ENCODE measurements around the gene ZNF423.

The ZNF423 gene

DNA sequence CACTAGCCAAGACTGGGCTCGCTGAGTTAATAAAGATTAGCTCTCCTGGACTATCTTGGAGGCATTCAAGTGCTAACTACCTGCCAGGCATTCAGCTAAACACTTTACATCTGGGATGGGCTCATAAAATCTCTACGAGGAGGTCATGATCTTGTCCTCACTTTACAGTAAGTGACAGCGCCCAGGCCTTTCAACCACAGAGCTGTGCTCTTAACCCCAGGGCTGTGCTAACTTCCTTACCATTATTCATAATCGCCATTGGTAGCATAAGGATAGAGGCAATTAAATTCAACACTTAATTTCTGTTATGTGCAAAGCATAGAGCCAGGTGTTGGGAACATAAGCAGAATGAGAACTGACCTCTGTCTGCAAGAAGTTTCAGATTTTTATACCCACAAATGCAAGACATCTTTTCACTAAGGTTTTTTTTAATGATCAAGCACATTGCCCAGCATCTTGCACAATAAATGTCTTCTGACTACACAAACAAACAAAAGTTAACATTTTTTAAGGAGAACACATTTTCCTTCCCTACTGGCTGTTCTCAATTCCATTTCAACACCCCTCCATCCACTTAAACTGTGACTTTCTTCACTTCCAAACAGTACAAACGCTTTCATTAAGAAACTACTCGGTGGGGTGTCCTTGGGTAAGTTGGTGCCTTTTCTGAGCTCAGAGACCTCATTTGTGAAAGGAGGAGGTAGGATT is 310.0 kb downstream of the ZNF423 start:
- Mint-ChIP-seq H3K27ac (no peak overlapping the region), H3K4me3 (no peak overlapping the region)
- ATAC-seq (ENCODE audit: low read depth), result no peak

DNA sequence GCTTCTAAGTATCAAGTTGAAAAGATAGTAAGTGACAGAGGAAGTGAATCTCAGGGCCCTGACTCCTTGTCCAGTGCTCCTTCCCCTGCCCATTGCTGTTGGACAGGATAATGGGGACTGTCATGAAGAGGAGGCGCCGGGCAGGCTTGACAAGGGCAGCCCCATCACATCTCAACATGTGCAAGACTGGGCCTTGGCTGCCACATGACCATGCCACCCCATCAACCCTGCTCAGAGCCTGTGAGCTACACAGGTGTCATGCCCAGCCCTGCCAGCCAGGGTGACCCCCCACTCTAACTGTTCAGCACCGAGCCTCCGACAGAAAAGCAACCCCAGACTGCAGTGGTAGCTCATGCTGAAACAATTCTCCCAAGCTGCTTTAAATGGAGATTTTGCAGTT is 310.7 kb downstream of the ZNF423 start:
- ATAC-seq (ENCODE audit: low read depth), result no peak
- H3K4me1 Mint-ChIP-seq, result no peaks in the 10 kb centered on the region
- no peaks in the 10 kb centered on the region for H3K36me3 Mint-ChIP-seq
- H3K9me3 Mint-ChIP-seq, result peaks cover 4% of the 10 kb centered on the region
- H3K27me3 Mint-ChIP-seq, result peaks cover 3% of the 10 kb centered on the region
- no peak overlapping the region for H3K4me3 Mint-ChIP-seq
- no peak overlapping the region for H3K27ac Mint-ChIP-seq
- DNase-seq (ENCODE audit: low spot score in 2 of 2), result no peak

More for the DNA sequence above, 310.0 kb downstream of the ZNF423 start:
- Mint-ChIP-seq H3K9me3 (peaks cover 4% of the 10 kb centered on the region), H3K36me3 (no peaks in the 10 kb centered on the region), H3K27me3 (peaks cover 3% of the 10 kb centered on the region), H3K4me1 (no peaks in the 10 kb centered on the region)
- no peak for DNase-seq (ENCODE audit: low spot score in 2 of 2)

DNA sequence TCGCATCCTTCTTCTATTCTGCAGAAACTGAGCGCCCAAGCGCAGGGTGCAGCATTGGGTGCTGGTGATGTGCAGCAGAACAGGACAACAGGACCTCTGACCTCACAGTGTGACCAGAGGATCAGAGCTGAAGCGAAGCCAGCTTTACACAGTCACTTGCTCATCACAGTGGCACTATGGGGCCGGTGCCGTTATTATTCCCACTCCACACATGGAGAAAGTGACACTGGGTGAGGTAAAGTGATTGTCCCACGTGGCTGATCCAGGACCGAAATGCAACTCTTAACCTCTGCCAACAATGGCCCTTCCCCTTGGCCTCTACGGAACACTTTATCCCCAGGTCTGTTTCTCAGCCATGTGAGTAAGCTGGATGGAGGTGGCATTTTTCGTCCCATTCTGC is 311.1 kb downstream of the ZNF423 start:
- Mint-ChIP-seq H3K36me3 (no peaks in the 10 kb centered on the region), H3K27ac (no peak overlapping the region), H3K27me3 (peaks cover 3% of the 10 kb centered on the region), H3K9me3 (peaks cover 4% of the 10 kb centered on the region), H3K4me3 (no peak overlapping the region), H3K4me1 (no peaks in the 10 kb centered on the region)
- ATAC-seq (ENCODE audit: low read depth), result no peak
- no peak for DNase-seq (ENCODE audit: low spot score in 2 of 2)

DNA sequence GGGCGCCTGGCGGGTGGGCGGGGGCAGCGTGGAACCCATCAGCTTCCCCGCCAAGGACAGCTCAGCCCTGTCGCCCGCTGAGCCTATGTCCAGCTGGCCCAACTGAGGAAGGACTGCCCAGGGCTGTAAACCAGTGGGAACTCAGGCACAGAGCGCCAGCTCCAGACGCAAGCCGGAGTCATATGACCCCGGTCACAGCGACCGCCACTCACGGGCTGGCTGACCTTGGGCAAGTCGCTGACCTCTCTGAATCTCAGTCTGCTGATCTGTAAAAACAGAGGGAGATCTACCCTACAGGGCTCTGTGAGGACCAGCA is 312.3 kb downstream of the ZNF423 start:
- Mint-ChIP-seq H3K4me3 (no peak overlapping the region), H3K4me1 (no peaks in the 10 kb centered on the region), H3K36me3 (no peaks in the 10 kb centered on the region), H3K27me3 (peaks cover 4% of the 10 kb centered on the region), H3K27ac (no peak overlapping the region), H3K9me3 (peaks cover 4% of the 10 kb centered on the region)
- DNase-seq (ENCODE audit: low spot score in 2 of 2), result no peak
- ATAC-seq (ENCODE audit: low read depth), result no peak

DNA sequence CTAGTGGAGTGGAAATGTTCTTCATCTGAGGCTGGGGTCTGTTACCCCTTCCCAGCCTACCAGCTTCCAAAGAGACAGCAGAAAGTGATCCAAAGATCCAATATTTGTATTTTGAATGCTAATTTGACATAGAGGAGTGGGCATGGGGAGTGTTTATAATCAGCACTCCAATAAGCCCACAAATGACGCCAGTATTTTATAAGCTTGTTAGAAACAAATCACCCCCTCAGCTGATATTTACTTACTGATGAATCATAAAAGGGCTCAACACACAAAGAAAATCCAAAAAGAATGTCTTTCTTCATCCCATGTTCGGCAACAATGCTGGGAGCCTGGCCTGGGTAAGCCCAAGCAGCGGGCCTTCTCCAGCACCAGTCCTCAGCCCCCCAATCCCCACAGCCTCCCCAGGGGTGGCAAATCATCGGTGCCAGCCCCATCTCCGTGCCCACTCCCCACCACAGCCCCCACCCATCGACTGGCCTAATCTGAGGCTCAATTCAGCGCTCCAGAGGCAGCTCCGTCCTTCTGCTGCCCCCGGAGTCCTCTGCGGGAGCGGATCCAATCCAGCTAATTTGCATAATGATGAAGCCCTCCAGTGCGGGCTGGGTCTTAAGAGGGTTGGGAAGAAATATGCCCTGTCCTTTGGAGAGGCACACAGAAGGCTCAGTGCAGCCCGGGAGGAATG is 312.8 kb downstream of the ZNF423 start:
- H3K4me1 Mint-ChIP-seq, result no peaks in the 10 kb centered on the region
- H3K9me3 Mint-ChIP-seq, result peaks cover 4% of the 10 kb centered on the region
- ATAC-seq (ENCODE audit: low read depth), result no peak
- H3K27me3 Mint-ChIP-seq, result peaks cover 8% of the 10 kb centered on the region
- no peak for DNase-seq (ENCODE audit: low spot score in 2 of 2)
- no peak overlapping the region for H3K27ac Mint-ChIP-seq
- H3K4me3 Mint-ChIP-seq, result no peak overlapping the region
- no peaks in the 10 kb centered on the region for H3K36me3 Mint-ChIP-seq

DNA sequence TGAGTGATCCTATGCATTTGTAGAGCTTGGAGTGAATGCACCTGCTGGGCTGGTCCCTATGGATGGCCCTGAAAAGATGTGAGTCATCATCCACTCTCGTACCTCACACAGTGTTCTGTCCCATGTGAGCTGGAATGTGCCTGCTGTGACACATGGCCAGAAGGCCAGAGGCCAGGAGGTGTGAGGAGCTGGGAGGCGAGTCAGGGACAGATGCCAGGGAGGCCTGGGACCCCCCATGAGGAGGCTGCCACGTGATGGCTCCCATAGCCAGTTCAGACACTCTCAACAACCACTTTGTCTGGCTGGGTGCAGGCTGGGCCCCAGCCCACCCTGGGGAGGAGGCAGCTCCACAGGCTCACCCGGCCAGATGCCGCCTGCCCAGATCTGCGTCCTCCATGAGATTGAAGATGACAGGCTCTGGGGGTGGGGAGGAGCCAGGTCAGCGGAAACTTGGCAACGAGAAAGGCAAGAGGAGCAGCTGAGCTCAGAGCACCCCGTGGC is 313.5 kb downstream of the ZNF423 start:
- Mint-ChIP-seq H3K4me3 (no peak overlapping the region), H3K27ac (no peak overlapping the region)
- no peak for ATAC-seq (ENCODE audit: low read depth)

DNA sequence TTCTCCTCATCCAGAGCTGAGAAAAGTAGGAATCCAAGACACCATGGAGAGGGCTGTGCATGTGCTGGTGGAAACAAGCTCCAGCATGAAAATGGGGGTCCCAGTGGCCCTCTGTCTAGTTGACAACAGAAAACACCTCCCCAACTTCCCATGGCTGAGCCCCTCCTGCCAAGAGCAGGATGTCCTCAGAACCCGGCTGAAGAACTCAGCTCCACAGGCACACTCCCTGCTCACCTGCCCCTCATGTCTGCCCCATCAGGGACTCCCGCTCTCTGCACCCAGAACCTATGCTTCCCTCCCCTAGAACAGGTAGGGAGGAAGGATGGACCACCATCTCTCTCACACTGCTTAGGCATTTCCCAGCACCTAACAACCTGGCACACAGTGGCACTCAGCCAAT is 315.1 kb downstream of the ZNF423 start:
- H3K27ac Mint-ChIP-seq, result no peak overlapping the region
- no peaks in the 10 kb centered on the region for H3K36me3 Mint-ChIP-seq

More for the DNA sequence above, 313.5 kb downstream of the ZNF423 start:
- H3K27me3 Mint-ChIP-seq, result peaks cover 8% of the 10 kb centered on the region
- H3K9me3 Mint-ChIP-seq, result peaks cover 4% of the 10 kb centered on the region
- DNase-seq (ENCODE audit: low spot score in 2 of 2), result no peak
- H3K36me3 Mint-ChIP-seq, result no peaks in the 10 kb centered on the region
- H3K4me1 Mint-ChIP-seq, result no peaks in the 10 kb centered on the region

GRCh38 chr16:49539758-49540157 is 316.2 kb downstream of the ZNF423 start:
- ATAC-seq (ENCODE audit: low read depth) (no peak), DNase-seq (ENCODE audit: low spot score in 2 of 2) (no peak)
- Mint-ChIP-seq H3K4me1 (no peaks in the 10 kb centered on the region), H3K27ac (no peak overlapping the region), H3K4me3 (no peak overlapping the region), H3K36me3 (no peaks in the 10 kb centered on the region), H3K27me3 (peaks cover 8% of the 10 kb centered on the region), H3K9me3 (peaks cover 4% of the 10 kb centered on the region)

More for the DNA sequence above, 315.1 kb downstream of the ZNF423 start:
- H3K4me3 Mint-ChIP-seq, result no peak overlapping the region
- peaks cover 8% of the 10 kb centered on the region for H3K27me3 Mint-ChIP-seq
- no peaks in the 10 kb centered on the region for H3K4me1 Mint-ChIP-seq
- no peak for DNase-seq (ENCODE audit: low spot score in 2 of 2)
- no peak for ATAC-seq (ENCODE audit: low read depth)
- peaks cover 4% of the 10 kb centered on the region for H3K9me3 Mint-ChIP-seq

DNA sequence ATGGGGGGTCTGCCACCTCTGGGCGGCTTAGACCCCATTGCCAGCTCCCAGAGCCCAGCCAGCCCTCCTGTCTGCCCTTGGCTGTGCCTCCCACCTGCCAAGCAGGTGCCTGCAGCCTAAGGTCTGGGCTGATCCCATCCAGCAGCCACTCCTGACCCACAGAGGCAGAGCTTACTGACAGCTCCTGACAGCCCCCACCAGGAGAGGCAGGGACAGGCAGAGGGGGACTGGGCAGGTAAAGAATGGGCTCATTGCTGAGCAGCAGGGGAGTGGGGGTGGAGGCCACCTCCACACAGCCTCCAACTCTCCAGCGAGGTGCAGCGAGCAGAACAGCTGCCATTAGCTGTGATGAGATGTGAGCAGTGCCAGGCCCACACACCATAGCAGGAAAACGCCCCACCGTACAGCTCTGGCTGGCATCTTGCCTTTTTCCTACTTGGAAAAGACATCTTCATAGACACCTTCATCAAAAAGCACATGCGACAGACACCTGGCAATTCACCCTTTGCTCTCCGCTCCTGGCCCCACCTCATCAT is 317.9 kb downstream of the ZNF423 start:
- no peak for ATAC-seq (ENCODE audit: low read depth)

GRCh38 chr16:49534901-49535610 is 320.9 kb downstream of the ZNF423 start:
- ATAC-seq (ENCODE audit: low read depth) (no peak), DNase-seq (ENCODE audit: low spot score in 2 of 2) (no peak)
- Mint-ChIP-seq H3K27ac (no peak overlapping the region), H3K4me1 (no peaks in the 10 kb centered on the region), H3K9me3 (no peaks in the 10 kb centered on the region), H3K4me3 (no peak overlapping the region), H3K36me3 (no peaks in the 10 kb centered on the region), H3K27me3 (peaks cover 4% of the 10 kb centered on the region)

More for the DNA sequence above, 317.9 kb downstream of the ZNF423 start:
- Mint-ChIP-seq H3K36me3 (no peaks in the 10 kb centered on the region), H3K27me3 (peaks cover 4% of the 10 kb centered on the region), H3K4me3 (no peak overlapping the region), H3K27ac (no peak overlapping the region), H3K9me3 (peaks cover 4% of the 10 kb centered on the region), H3K4me1 (no peaks in the 10 kb centered on the region)
- no peak for DNase-seq (ENCODE audit: low spot score in 2 of 2)

DNA sequence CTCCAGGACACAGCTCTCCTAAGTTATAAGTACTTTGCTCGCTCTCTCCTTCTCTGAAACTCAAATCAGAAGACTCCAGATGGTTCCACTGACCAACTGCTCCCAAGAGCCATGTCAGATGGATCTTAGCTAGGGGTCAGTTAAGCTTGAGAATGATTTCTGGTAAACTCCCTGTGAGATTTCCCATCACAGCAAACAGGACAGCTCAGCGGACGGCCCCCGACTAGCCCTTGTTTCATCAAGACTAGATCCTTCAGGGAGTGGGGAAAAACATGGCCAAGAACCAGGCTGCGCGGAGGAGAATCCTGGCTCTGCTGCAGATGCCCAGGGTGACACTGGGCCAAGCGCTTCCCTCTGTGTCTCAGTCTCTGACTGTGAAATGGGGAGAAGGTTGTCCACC is 322.5 kb downstream of the ZNF423 start:
- Mint-ChIP-seq H3K4me1 (peaks cover under 1% of the 10 kb centered on the region), H3K27me3 (peaks cover 3% of the 10 kb centered on the region), H3K36me3 (no peaks in the 10 kb centered on the region), H3K9me3 (no peaks in the 10 kb centered on the region), H3K4me3 (no peak overlapping the region), H3K27ac (no peak overlapping the region)
- DNase-seq (ENCODE audit: low spot score in 2 of 2) (no peak), ATAC-seq (ENCODE audit: low read depth) (no peak)

- H3K36me3 Mint-ChIP-seq, result no peaks in the 10 kb centered on the region
- peaks cover 2% of the 10 kb centered on the region for H3K27me3 Mint-ChIP-seq
- H3K4me1 Mint-ChIP-seq, result peaks cover 5% of the 10 kb centered on the region
- H3K9me3 Mint-ChIP-seq, result no peaks in the 10 kb centered on the region
- DNase-seq (ENCODE audit: low spot score in 2 of 2) (no peak), ATAC-seq (ENCODE audit: low read depth) (no peak)
- H3K27ac Mint-ChIP-seq, result no peak overlapping the region
- H3K4me3 Mint-ChIP-seq, result no peak overlapping the region
Observed at GRCh38 chr16:49532873-49533272, 323.0 kb downstream of the ZNF423 start.

- DNase-seq (ENCODE audit: low spot score in 2 of 2) (no peak), ATAC-seq (ENCODE audit: low read depth) (no peak)
- Mint-ChIP-seq H3K27ac (no peak overlapping the region), H3K36me3 (no peaks in the 10 kb centered on the region), H3K4me3 (no peak overlapping the region), H3K4me1 (peaks cover 8% of the 10 kb centered on the region), H3K27me3 (peaks cover 6% of the 10 kb centered on the region), H3K9me3 (no peaks in the 10 kb centered on the region)
Observed at GRCh38 chr16:49531931-49532840, 323.7 kb downstream of the ZNF423 start.

Data from memory B cell (primary cell).